ENCODE measurements around the gene DENND1A.

DNA sequence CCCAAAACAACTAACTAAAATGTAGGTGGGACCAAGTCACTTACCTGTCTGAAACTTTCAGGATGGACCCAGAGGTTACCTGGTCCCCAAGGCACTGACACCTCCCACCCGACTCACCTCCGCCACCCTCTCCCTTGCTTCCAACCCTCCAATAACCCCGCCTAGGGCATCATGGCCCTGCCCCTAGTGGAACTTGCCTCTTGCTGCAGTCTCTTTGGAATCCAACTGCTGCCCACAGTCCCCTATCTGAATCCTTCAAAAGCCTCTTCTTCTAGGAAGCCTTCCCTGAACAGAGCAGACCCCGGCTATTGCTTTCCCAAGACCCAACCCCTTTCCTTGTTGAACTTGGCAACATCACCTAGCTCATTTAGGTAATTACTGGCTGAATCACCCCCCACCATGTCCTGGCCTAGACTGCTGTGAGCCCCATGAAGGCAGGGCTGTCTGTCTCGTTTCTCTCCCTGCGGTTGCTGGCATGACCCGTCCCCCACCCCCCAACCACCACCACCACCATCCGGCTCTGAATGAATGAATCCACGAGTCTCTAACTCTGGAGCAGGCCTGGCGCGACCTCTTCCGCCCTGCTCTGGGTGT lies 564.5 kb downstream of the DENND1A start:
- TF ChIP-seq EZH2 (IDR thresholded peaks at IDR 0.05), result no peak
- no peak for TF ChIP-seq POLR2AphosphoS5 (IDR thresholded peaks at IDR 0.05; ENCODE audit: borderline replicate concordance, low read depth, low read length)
